ENCODE measurements around the gene ANKRD34A.

GRCh38 chr1:145972580-145972979 lies 8.2 kb upstream of the ANKRD34A start:
- no peak for TF ChIP-seq CTCF (IDR thresholded peaks at IDR 0.05)
- TF ChIP-seq POLR2A (IDR thresholded peaks at IDR 0.05): no peak
- TF ChIP-seq EP300 (IDR thresholded peaks at IDR 0.05): no peak

Data from tibial nerve (tissue), 4 donors.